Measurements from ENCODE around the gene HTR3D. TPM values are rescaled to one million over a fixed set of nuclear protein-coding genes. Genes with fewer than 3 reads are reported as not detected.

The HTR3D gene
- not detected in 2 replicates for total RNA-seq

- Mint-ChIP-seq H3K9me3 (no peaks in the 10 kb centered on the region), H3K4me1 (ENCODE audit: low read depth) (no peaks in the 10 kb centered on the region), H3K4me3 (no peak within 1 kb of the TSS), H3K36me3 (ENCODE audit: low read depth) (no peaks in the 10 kb centered on the region), H3K27ac (no peak within 1 kb of the TSS), H3K27me3 (ENCODE audit: insufficient read depth) (peaks cover 5% of the 10 kb centered on the region)
- intact Hi-C loops (cut with micrococcal nuclease): no loop called here
- no peak for DNase-seq (ENCODE audit: low spot score)
Observed at GRCh38 chr3:184031187-184031792, at the start of gene HTR3D. Gene HTR3D, plus strand, starts transcription at chr3:184031742. Its CDS starts 0 bp downstream, at chr3:184031742.

DNA sequence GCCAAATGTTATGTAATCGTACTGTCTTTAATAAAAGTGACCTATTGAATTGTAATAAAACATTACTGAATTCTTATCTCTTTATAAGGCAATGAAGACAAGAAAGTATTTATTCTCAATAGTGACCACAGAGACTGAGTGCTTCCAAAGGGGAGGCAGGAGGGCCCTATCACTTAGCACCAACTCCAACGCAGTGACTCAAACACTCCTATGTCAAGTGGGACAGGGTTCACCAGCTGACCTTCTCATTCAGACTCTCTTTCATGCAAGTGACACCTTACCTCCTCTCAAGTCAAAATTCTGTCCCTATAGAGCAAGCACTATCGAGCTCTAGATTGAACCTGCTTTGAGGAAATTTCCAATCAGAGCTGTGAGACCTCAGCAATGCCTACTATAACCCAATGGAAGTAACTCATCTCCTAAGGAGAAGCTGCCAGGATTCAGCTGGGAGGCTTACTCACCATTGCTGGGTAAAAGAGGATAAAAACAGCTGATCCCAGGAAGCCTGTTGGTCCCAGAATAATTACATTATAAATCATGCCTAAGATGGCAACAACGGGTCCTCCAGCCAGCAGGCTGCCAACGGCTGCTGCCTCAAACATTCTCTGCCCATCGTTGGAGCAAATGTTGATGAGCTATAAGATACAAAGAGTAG lies 49.4 kb upstream of the HTR3D start:
- H3K27me3 Mint-ChIP-seq (ENCODE audit: insufficient read depth): no peaks in the 10 kb centered on the region
- no peak for DNase-seq (ENCODE audit: low spot score)
- H3K36me3 Mint-ChIP-seq (ENCODE audit: low read depth): peaks cover 6% of the 10 kb centered on the region
- intact Hi-C loops (cut with micrococcal nuclease): no loop called here
- H3K27ac Mint-ChIP-seq: no peak overlapping the region
- no peak overlapping the region for H3K4me3 Mint-ChIP-seq
- H3K4me1 Mint-ChIP-seq (ENCODE audit: low read depth): no peaks in the 10 kb centered on the region
- H3K9me3 Mint-ChIP-seq: no peaks in the 10 kb centered on the region

GRCh38 chr3:183984127-183984740 lies 47.3 kb upstream of the HTR3D start:
- H3K36me3 Mint-ChIP-seq (ENCODE audit: low read depth): peaks cover 6% of the 10 kb centered on the region

DNA sequence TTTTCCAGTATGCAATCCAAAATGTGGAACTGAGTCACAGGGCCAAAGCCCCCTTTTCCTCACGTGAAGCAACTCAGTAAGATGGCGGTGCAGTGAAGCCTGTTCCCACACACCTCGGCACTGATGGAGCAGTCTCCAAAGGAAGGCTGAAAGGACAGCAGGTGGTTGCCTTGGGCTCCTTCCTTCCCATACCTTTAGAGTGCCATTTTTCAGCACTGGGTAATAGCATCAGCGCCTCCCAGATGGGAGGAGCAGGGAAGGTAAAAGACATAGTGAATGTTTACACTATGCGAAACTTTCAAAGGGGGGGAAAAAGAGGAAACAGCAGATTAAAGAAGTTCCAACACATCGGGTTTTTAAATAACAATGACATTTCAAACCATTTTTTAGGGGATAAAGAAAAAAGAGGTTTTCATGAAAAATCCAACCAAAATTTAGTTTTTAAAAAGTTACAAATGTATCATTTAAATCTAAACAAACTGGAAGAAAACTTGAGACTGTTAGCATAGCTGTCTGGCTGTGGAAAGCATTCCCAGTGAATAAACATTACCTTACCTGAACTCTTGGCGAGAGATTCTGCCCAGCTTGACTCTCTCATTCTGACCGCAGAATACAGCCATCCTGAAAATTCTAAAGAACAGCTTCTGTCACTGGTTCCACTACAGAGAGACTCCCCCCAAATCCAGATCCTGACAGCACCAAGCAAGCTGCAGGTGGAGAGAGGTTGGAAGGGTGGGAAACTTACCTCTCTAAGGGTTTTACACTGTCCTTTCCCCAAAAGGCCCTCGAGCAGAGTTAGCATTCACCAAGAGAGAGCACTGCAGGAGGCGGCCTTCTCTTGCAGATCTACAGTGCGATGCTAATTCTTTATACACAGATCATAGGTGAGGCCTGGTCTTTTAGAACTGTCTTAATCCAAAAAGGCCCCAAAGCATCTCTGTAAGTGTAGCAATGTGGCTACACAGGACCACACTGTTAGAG lies 46.5 kb upstream of the HTR3D start:
- H3K4me1 Mint-ChIP-seq (ENCODE audit: low read depth): no peaks in the 10 kb centered on the region
- H3K36me3 Mint-ChIP-seq (ENCODE audit: low read depth): peaks cover 6% of the 10 kb centered on the region
- H3K27me3 Mint-ChIP-seq (ENCODE audit: insufficient read depth): no peaks in the 10 kb centered on the region
- no peaks in the 10 kb centered on the region for H3K9me3 Mint-ChIP-seq
- DNase-seq (ENCODE audit: low spot score): no peak
- intact Hi-C loops (cut with micrococcal nuclease): no loop called here
- no peak overlapping the region for H3K27ac Mint-ChIP-seq
- H3K4me3 Mint-ChIP-seq: no peak overlapping the region

More at GRCh38 chr3:183984127-183984740, 47.3 kb upstream of the HTR3D start:
- no peaks in the 10 kb centered on the region for H3K9me3 Mint-ChIP-seq
- H3K4me3 Mint-ChIP-seq: no peak overlapping the region
- no peaks in the 10 kb centered on the region for H3K27me3 Mint-ChIP-seq (ENCODE audit: insufficient read depth)
- no peaks in the 10 kb centered on the region for H3K4me1 Mint-ChIP-seq (ENCODE audit: low read depth)
- no peak for DNase-seq (ENCODE audit: low spot score)
- no peak overlapping the region for H3K27ac Mint-ChIP-seq
- intact Hi-C loops (cut with micrococcal nuclease): no loop called here

GRCh38 chr3:183987000-183987600 lies 44.4 kb upstream of the HTR3D start:
- no peak overlapping the region for H3K27ac Mint-ChIP-seq
- intact Hi-C loops (cut with micrococcal nuclease): no loop called here
- H3K4me1 Mint-ChIP-seq (ENCODE audit: low read depth): no peaks in the 10 kb centered on the region
- H3K4me3 Mint-ChIP-seq: no peak overlapping the region
- no peak for DNase-seq (ENCODE audit: low spot score)
- H3K36me3 Mint-ChIP-seq (ENCODE audit: low read depth): peaks cover 6% of the 10 kb centered on the region
- no peaks in the 10 kb centered on the region for H3K27me3 Mint-ChIP-seq (ENCODE audit: insufficient read depth)
- no peaks in the 10 kb centered on the region for H3K9me3 Mint-ChIP-seq

DNA sequence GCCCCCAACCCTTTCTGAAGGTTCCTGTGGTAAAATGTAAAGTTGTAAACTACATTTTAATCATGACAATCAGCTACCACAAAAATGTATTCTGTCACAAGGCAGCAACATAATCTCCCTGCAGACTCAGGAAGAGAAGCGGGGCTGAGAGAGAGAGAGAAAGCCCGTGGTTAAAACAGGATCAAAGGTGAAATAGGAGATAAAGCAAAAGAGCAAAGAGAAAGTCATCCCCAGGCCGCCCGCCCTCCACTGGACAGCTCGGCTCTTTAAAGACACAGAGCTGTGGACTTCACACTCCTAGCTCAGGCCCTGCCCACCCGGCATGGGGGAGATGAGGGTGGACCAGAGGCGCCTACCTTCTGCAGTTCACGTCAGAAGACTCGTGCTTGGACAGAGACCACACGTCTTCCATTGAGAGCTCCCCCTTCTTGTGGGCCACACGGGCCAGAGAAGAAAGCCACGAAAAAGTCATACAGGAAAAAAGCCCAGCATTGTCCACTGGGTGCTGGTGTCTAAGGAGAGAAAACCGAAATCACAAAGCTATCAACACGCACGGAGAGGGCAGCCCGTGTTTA lies 43.2 kb upstream of the HTR3D start:
- no peak overlapping the region for H3K4me3 Mint-ChIP-seq
- intact Hi-C loops (cut with micrococcal nuclease): no loop called here
- DNase-seq (ENCODE audit: low spot score): no peak
- H3K36me3 Mint-ChIP-seq (ENCODE audit: low read depth): peaks cover 4% of the 10 kb centered on the region
- H3K27ac Mint-ChIP-seq: no peak overlapping the region
- H3K4me1 Mint-ChIP-seq (ENCODE audit: low read depth): no peaks in the 10 kb centered on the region
- no peaks in the 10 kb centered on the region for H3K27me3 Mint-ChIP-seq (ENCODE audit: insufficient read depth)
- H3K9me3 Mint-ChIP-seq: no peaks in the 10 kb centered on the region

DNA sequence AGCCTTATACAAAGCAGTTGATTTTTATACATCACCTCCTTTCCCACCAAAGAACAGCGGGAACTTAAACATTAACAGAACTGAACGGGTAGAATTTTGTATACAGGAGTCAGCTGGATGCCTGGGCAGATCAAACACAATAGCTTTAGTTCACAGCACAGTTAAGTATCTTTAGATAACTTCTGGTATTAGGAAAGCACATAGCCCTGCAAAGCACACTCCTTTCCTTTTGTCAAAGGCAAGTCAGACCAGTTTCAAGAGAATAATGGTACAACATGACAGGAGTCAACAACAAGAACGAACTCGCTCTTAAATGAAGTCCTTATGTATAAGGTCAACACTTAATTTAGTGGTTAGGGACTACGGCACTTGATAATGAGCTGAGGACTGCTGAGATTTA lies 40.1 kb upstream of the HTR3D start:
- Mint-ChIP-seq H3K36me3 (ENCODE audit: low read depth) (peaks cover 2% of the 10 kb centered on the region), H3K27me3 (ENCODE audit: insufficient read depth) (no peaks in the 10 kb centered on the region), H3K4me3 (no peak overlapping the region), H3K27ac (no peak overlapping the region), H3K4me1 (ENCODE audit: low read depth) (no peaks in the 10 kb centered on the region), H3K9me3 (no peaks in the 10 kb centered on the region)
- intact Hi-C loops (cut with micrococcal nuclease): no loop called here
- DNase-seq (ENCODE audit: low spot score): no peak

- Mint-ChIP-seq H3K9me3 (no peaks in the 10 kb centered on the region), H3K36me3 (ENCODE audit: low read depth) (peaks cover 3% of the 10 kb centered on the region), H3K27ac (no peak overlapping the region), H3K4me3 (no peak overlapping the region), H3K27me3 (ENCODE audit: insufficient read depth) (no peaks in the 10 kb centered on the region), H3K4me1 (ENCODE audit: low read depth) (peaks cover 9% of the 10 kb centered on the region)
- intact Hi-C loops (cut with micrococcal nuclease): no loop called here
- no peak for DNase-seq (ENCODE audit: low spot score)
Observed at GRCh38 chr3:184001761-184002160, 29.8 kb upstream of the HTR3D start.

DNA sequence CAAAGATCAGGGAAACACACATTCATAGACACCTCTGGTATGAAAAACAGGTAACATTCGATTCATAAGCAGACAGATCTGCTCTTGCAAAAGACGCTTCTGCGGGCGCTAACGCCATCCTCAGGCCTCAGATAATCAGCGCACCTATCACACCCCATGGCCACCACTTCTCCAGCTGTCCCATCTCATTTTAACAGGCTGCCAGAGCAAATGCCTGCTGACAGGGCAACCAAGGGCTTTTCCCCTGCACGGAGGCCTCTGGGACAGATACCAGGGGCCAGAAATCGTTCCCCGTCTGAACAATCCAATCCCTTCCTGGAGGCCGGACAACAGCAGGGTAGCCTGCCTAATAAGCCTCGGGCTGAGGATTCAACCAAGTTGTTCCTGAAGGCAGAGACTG lies 29.1 kb upstream of the HTR3D start:
- intact Hi-C loops (cut with micrococcal nuclease): no loop called here
- Mint-ChIP-seq H3K36me3 (ENCODE audit: low read depth) (peaks cover 3% of the 10 kb centered on the region), H3K4me1 (ENCODE audit: low read depth) (peaks cover 9% of the 10 kb centered on the region)

DNA sequence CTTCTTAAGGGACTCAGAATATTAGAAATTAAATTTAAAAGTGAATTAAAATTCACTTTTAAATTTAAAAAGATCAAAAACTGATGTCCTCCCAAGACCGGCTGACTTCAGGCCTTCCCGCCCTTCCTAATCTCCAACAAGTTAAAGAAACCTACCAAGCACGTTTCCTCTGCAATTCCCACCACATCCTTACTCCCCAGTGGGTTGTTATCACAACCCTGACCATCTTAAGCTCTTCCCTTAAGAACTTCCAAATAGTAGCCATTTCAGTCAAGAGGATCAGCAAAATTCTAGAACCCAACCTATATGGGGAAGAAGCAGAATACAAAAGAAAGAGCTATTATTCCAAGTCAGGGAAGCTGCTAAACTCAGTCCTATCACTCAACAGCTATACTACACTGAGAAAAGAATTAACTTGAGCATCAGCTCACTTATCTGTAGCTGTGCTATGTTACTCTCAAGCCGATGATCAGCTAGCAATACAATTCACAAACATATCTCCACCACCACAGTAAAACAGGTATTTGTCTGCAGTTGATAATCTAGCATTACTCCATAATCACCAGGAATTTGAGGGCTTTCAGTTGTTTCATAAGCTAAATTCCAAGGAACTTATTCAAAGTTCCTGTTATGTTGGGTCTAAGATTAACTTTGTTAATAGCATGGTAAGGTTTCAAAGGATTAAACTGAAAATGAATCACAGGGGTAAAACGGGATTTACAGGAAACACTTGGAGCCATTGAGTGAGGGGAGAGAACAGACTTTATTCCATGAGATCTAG lies 28.2 kb upstream of the HTR3D start:
- H3K9me3 Mint-ChIP-seq: no peaks in the 10 kb centered on the region

More for the DNA sequence above, 29.1 kb upstream of the HTR3D start:
- H3K4me3 Mint-ChIP-seq: no peak overlapping the region
- no peaks in the 10 kb centered on the region for H3K9me3 Mint-ChIP-seq
- DNase-seq (ENCODE audit: low spot score): no peak
- H3K27me3 Mint-ChIP-seq (ENCODE audit: insufficient read depth): no peaks in the 10 kb centered on the region
- no peak overlapping the region for H3K27ac Mint-ChIP-seq

GRCh38 chr3:184004476-184004875 lies 27.1 kb upstream of the HTR3D start:
- Mint-ChIP-seq H3K36me3 (ENCODE audit: low read depth) (peaks cover 3% of the 10 kb centered on the region), H3K4me3 (no peak overlapping the region), H3K27me3 (ENCODE audit: insufficient read depth) (no peaks in the 10 kb centered on the region), H3K27ac (no peak overlapping the region), H3K9me3 (no peaks in the 10 kb centered on the region), H3K4me1 (ENCODE audit: low read depth) (peaks cover 9% of the 10 kb centered on the region)
- intact Hi-C loops (cut with micrococcal nuclease): no loop called here
- no peak for DNase-seq (ENCODE audit: low spot score)

More for the DNA sequence above, 28.2 kb upstream of the HTR3D start:
- intact Hi-C loops (cut with micrococcal nuclease): no loop called here
- H3K27ac Mint-ChIP-seq: no peak overlapping the region
- DNase-seq (ENCODE audit: low spot score): no peak
- H3K4me3 Mint-ChIP-seq: no peak overlapping the region
- peaks cover 3% of the 10 kb centered on the region for H3K36me3 Mint-ChIP-seq (ENCODE audit: low read depth)
- H3K4me1 Mint-ChIP-seq (ENCODE audit: low read depth): peaks cover 9% of the 10 kb centered on the region
- no peaks in the 10 kb centered on the region for H3K27me3 Mint-ChIP-seq (ENCODE audit: insufficient read depth)

Data from activated T-helper 1 cell treated with anti-CD3 and anti-CD28 coated beads, Interleukin-12 subunit alpha, Interleukin-12 subunit beta, Interleukin-2, Interleukin-4 antibody, amounts not matched to agents 30 ng/mL and 10 ng/mL and 1 ng/mL, durations not matched to agents 14 hours and 24 hours and 36 hours (primary cell).